Left renal pelvis (tissue), 4 donors: ENCODE data around the gene SIPA1. TPM values are rescaled to one million over a fixed set of nuclear protein-coding genes. Genes with fewer than 3 reads are reported as not detected.

Source experiments
- DNase-seq, 4 donors: peaks; one replicate each; pipeline ENCODE4 v3.0.0-alpha.2; 2013; ENCODE audit warnings: low read depth in 4 of 4, low spot score in 3 of 4
- polyA plus RNA-seq, 4 donors: library from polyadenylated mRNA; unstranded; fragments of 120-200 nt; gene quantifications; one replicate each; pipeline ENCODE4 v1.2.1, GENCODE V29; 2013; ENCODE audit not compliant: insufficient read length in 4 of 4

SIPA1 gene
- polyA plus RNA-seq, 4 donors: 20.5 to 46.5 (median 34.1) TPM

GRCh38 chr11:65642014-65642671, 4.2 kb downstream of the SIPA1 start:
- no peak for DNase-seq

- no peak for DNase-seq
Measured at GRCh38 chr11:65643971-65644370, 6.1 kb downstream of the SIPA1 start.

GRCh38 chr11:65644837-65645236, 6.9 kb downstream of the SIPA1 start:
- no peak for DNase-seq

DNA sequence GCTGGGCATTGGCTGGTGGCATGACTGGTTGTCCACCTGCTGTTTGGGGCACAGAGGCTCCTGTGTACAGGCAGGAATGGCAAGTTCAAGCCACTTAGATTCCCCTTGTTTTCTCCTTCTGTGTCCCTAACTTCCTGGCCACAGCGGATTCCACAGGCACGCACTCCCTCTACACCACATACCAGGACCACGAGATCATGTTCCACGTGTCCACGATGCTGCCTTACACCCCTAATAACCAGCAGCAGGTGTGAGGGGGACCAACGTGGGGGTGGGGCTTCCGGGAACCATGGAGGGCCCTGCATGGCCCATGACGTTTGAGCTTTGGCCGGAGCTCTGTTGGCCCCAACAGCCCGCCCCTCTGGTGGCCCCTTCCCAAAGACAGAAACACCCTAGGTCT, 7.8 kb downstream of the SIPA1 start:
- DNase-seq: no peak

DNA sequence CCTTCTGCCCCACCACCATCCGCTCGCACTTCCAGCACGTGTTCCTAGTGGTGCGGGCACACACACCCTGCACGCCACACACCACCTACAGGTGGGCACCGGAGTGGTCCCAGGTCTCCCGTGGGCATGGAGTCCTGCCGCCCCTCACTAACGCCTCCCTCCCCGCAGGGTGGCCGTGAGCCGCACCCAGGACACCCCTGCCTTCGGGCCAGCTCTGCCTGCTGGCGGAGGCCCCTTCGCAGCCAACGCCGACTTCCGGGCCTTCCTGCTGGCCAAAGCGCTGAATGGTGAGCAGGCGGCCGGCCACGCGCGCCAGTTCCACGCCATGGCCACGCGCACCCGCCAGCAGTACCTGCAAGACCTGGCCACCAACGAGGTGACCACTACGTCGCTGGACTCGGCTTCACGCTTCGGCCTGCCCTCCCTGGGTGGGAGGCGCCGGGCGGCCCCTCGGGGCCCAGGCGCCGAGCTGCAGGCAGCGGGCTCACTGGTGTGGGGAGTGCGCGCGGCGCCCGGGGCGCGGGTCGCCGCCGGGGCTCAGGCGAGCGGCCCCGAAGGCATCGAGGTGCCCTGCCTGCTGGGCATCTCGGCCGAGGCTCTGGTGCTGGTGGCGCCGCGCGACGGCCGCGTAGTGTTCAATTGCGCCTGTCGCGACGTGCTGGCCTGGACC, 8.5 kb downstream of the SIPA1 start:
- no peak for DNase-seq

GRCh38 chr11:65646958-65647701, 9.2 kb downstream of the SIPA1 start:
- DNase-seq: peak in 1 of 4 donors; percentile 35

- DNase-seq: no peak
Measured at GRCh38 chr11:65648997-65649493, 11.1 kb downstream of the SIPA1 start.

- DNase-seq: no peak
Measured at GRCh38 chr11:65649656-65650546, 12.0 kb downstream of the SIPA1 start.

- no peak for DNase-seq
Measured at GRCh38 chr11:65650547-65651338, 12.8 kb downstream of the SIPA1 start.

- no peak for DNase-seq
Measured at GRCh38 chr11:65651339-65651588, 13.4 kb downstream of the SIPA1 start.

- DNase-seq: no peak
Measured at GRCh38 chr11:65651589-65652510, 13.9 kb downstream of the SIPA1 start.

DNA sequence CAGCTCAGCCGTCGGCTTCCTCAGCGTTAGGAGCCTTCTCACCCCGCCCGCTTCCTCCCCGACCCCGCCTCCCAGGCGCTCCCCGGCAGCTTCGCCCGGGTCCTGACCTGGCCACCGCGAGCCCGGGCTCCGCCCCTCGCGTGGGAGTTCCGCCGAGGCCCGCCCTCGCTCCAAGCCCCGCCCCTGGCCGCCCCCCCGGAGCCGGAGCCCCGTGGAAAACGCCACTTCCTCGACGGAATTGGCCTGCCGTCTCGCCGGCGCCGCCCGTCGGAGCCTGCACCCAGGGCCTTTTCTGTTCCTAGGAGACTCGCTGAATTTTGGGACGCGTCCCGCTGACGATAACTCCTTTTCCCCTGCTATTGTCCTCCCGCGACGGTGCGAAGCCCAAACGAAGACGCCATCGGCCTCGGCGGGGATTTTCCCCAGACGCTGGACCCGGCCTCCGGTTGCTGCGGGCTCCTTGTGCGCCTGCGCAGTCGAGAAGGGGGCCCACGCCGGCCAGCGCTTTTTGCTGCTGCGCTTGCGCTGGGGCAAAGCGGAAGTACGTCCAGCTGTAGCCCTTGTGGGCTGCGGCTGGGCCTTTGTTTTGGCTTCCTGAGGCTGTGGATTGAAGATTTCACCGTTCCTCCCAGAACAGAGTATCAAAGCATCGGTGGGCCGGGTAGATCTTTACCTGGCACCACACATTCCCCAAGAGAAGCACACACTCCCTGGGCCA, 14.8 kb downstream of the SIPA1 start:
- peak; percentile 84 to 87 (median 86) for DNase-seq

- no peak for DNase-seq
Measured at GRCh38 chr11:65653229-65654225, 15.6 kb downstream of the SIPA1 start.

DNA sequence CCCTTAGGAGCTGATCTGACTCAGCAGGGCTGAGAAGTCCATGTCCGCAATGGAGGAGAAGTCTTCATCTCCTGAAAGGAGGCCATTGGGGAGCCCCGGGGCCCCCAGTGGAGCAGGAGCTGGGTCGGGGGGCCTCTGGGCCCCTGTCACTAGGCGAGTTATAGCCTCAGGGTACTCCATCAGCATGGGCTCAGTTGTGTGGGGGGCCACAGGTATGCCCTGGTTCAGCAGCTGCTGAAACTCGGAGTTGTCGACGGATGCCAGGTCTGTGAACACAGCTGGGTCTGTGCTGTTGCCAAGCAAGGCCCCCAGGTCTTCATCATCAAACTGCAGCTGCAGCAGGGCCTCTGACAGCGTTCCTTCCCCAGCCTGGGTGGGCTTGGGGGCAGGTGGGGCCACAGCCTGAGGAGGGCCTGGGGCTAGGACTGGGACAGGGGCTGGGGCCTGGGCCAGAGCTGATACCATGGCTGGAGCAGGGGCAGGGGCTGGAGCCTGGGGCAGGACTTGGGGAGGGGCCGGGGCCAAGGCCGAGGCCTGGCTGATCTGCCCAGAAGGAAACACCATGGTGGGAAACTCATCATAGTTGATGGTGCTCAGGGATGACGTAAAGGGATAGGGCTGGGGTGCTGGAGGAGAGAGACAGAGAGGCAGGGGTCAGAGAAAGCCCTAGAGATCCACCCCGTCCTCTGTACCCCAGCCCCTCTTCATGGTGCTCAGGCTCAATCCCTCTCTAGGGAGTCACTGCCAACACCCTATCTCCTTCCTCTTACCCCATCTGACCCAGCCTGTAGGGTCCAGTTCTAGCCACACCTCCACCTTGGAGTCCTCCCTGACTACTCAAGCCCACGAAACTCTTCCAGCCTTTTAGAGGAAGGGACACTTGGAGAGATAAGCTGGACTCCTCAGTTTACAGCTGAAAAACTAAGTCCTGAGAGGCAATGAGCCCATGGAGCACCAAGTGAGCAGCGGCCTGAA, 16.8 kb downstream of the SIPA1 start:
- DNase-seq: no peak

- no peak for DNase-seq
Measured at GRCh38 chr11:65655570-65656332, 17.9 kb downstream of the SIPA1 start.
